SU-DHL-6 (cell line): ENCODE data around the gene CHSY3.
"Not testable (repeated sequence)": the region's sequence is repeated elsewhere in the genome, so short reads cannot be mapped to it uniquely, and the experiment has no call there.

Experiments used
- CTCF ChIP-seq: fragments of 200-600 bp; sonication (generic); IDR thresholded peaks from one replicate; pipeline ENCODE4 v1.5.1; 2017; ENCODE audit warnings: antibody characterized with exemption, mild to moderate bottlenecking, low read length, moderate library complexity; ENCODE audit not compliant: insufficient read depth, poor library complexity, severe bottlenecking
- EZH2phosphoT487 ChIP-seq: fragments of 200-600 bp; sonication (generic), shearing (Covaris generic); conservative IDR thresholded peaks from 2 replicates; pipeline ENCODE4 v1.6.1; 2018; ENCODE audit warnings: mild to moderate bottlenecking, antibody characterized with exemption, low read length, moderate library complexity, mixed read lengths

GRCh38 chr5:130226556-130226955 is 322.3 kb downstream of the CHSY3 start:
- not testable (repeated sequence) for TF ChIP-seq CTCF, EZH2phosphoT487
